HG02973 (cell line): ENCODE measurements around the gene ROR2.
"Not testable (repeated sequence)": the region's sequence is repeated elsewhere in the genome, so short reads cannot be mapped to it uniquely, and the experiment has no call there.

Source experiments
- ATAC-seq: cut with Tn5 transposase; IDR thresholded peaks from one replicate; pipeline ENCODE4 v1.9.1; 2021; ENCODE audit warnings: moderate library complexity; ENCODE audit not compliant: unreplicated experiment

Gene ROR2

GRCh38 chr9:91658513-91659105 is 291.4 kb downstream of the ROR2 start:
- no peak for ATAC-seq

- ATAC-seq = no peak
Observed at GRCh38 chr9:91657501-91657900, 292.5 kb downstream of the ROR2 start.

GRCh38 chr9:91655658-91656057 is 294.4 kb downstream of the ROR2 start:
- ATAC-seq = no peak

GRCh38 chr9:91655215-91655614 is 294.8 kb downstream of the ROR2 start:
- ATAC-seq = no peak

GRCh38 chr9:91654527-91654926 is 295.5 kb downstream of the ROR2 start:
- ATAC-seq = no peak

GRCh38 chr9:91647371-91647770 is 302.7 kb downstream of the ROR2 start:
- no peak for ATAC-seq

- ATAC-seq = no peak
Observed at GRCh38 chr9:91646702-91647101, 303.3 kb downstream of the ROR2 start.

GRCh38 chr9:91644433-91644832 is 305.6 kb downstream of the ROR2 start:
- ATAC-seq = no peak

GRCh38 chr9:91643481-91644077 is 306.4 kb downstream of the ROR2 start:
- ATAC-seq = no peak

- ATAC-seq = no peak
Observed at GRCh38 chr9:91642771-91643170, 307.3 kb downstream of the ROR2 start.

- ATAC-seq = no peak
Observed at GRCh38 chr9:91640428-91640827, 309.6 kb downstream of the ROR2 start.

GRCh38 chr9:91639054-91639453 is 311.0 kb downstream of the ROR2 start:
- ATAC-seq = no peak

GRCh38 chr9:91634832-91635231 is 315.2 kb downstream of the ROR2 start:
- not testable (repeated sequence) for ATAC-seq

GRCh38 chr9:91629718-91630117 is 320.3 kb downstream of the ROR2 start:
- no peak for ATAC-seq

GRCh38 chr9:91628892-91629291 is 321.1 kb downstream of the ROR2 start:
- no peak for ATAC-seq

- no peak for ATAC-seq
Observed at GRCh38 chr9:91625331-91625730, 324.7 kb downstream of the ROR2 start.

- ATAC-seq = no peak
Observed at GRCh38 chr9:91623004-91623403, 327.0 kb downstream of the ROR2 start.

- ATAC-seq = not testable (repeated sequence)
Observed at GRCh38 chr9:91622121-91622520, 327.9 kb downstream of the ROR2 start.

- ATAC-seq = not testable (repeated sequence)
Observed at GRCh38 chr9:91614044-91614443, 336.0 kb downstream of the ROR2 start.

GRCh38 chr9:91611582-91611981 is 338.4 kb downstream of the ROR2 start:
- ATAC-seq = no peak

- no peak for ATAC-seq
Observed at GRCh38 chr9:91606255-91606995, 343.6 kb downstream of the ROR2 start.

- ATAC-seq = no peak
Observed at GRCh38 chr9:91604451-91605179, 345.4 kb downstream of the ROR2 start.
